A673 (cell line): ENCODE results near the gene CLDN11. TPM values are rescaled to one million over a fixed set of nuclear protein-coding genes. Genes with fewer than 3 reads are reported as not detected.

Experiments used
- BruUV-seq: library from RNA; stranded (reverse); fragments of 400-500 nt; replicated peaks from 2 replicates; lab custom pipeline; 2021; lab: Mats Ljungman, UMichigan
- CTCF ChIA-PET: fragments of 300-600 bp; sonication (Branson Sonifier 250); formaldehyde crosslinking; loops from one replicate; lab custom pipeline; 2022; ENCODE audit warnings: antibody characterized with exemption; lab: Charles Lee
- POLR2A ChIA-PET: fragments of 300-600 bp; sonication (Branson Sonifier 250); formaldehyde crosslinking; loops from one replicate; lab custom pipeline; 2022; ENCODE audit warnings: antibody characterized with exemption; ENCODE audit not compliant: low non-redundant PET; lab: Charles Lee
- DNase-seq: peaks from one replicate; pipeline ENCODE4 v3.0.0-alpha.2; 2015; ENCODE audit warnings: low spot score
- H3K27ac ChIP-seq: fragments of 200-600 bp; sonication (generic); 2 replicates; pipeline ENCODE4 v1.5.1; 2016; ENCODE audit warnings: mixed run types, low read depth, mild to moderate bottlenecking, mixed read lengths, antibody characterized with exemption, low read length; ENCODE audit not compliant: poor library complexity, severe bottlenecking
- H3K27me3 ChIP-seq: fragments of 200-600 bp; sonication (generic); replicated peaks from 2 replicates; pipeline ENCODE4 v1.6.1; 2017; ENCODE audit warnings: mixed run types, low read depth, mild to moderate bottlenecking, mixed read lengths, antibody characterized with exemption, low read length; ENCODE audit not compliant: insufficient read depth, poor library complexity
- H3K36me3 ChIP-seq: fragments of 200-600 bp; sonication (generic); 2 replicates; pipeline ENCODE4 v1.6.1; 2016; ENCODE audit warnings: mixed run types, mild to moderate bottlenecking, mixed read lengths, antibody characterized with exemption, low read length; ENCODE audit not compliant: insufficient read depth, poor library complexity, severe bottlenecking
- H3K4me1 ChIP-seq: fragments of 200-600 bp; sonication (generic); 2 replicates; pipeline ENCODE4 v1.6.1; 2017; ENCODE audit warnings: mixed run types, mild to moderate bottlenecking, mixed read lengths, antibody characterized with exemption, low read length; ENCODE audit not compliant: insufficient read depth, poor library complexity, severe bottlenecking
- H3K4me3 ChIP-seq: fragments of 200-600 bp; sonication (generic); 2 replicates; pipeline ENCODE4 v1.5.1; 2016; ENCODE audit warnings: low read depth, mixed run types, mild to moderate bottlenecking, mixed read lengths, low read length; ENCODE audit not compliant: poor library complexity, severe bottlenecking
- H3K9me3 ChIP-seq: fragments of 200-600 bp; sonication (generic); 2 replicates; pipeline ENCODE4 v1.6.1; 2016; ENCODE audit warnings: mixed run types, low read depth, mild to moderate bottlenecking, mixed read lengths, antibody characterized with exemption, low read length; ENCODE audit not compliant: poor library complexity, severe bottlenecking
- EZH2 ChIP-seq: fragments of 200-600 bp; sonication (generic); IDR thresholded peaks from 2 replicates; pipeline ENCODE4 v1.6.1; 2017; ENCODE audit warnings: borderline replicate concordance, low read depth, mild to moderate bottlenecking, mixed read lengths, antibody characterized with exemption, low read length; ENCODE audit not compliant: poor library complexity, severe bottlenecking
- intact Hi-C: fragments of 100-400 bp; cut with micrococcal nuclease; formaldehyde crosslinking; loops from one replicate; pipeline ENCODE4 v1.10.0; 2022; ENCODE audit not compliant: unreplicated experiment
- total RNA-seq: library from RNA; stranded (reverse); gene quantifications from 2 replicates; pipeline ENCODE4 v1.2.3, GENCODE V29; 2021
- TF ChIP-seq, protein P1 (sequence below): fragments of 300-800, 200-600 bp; sonication (generic); conservative IDR thresholded peaks from 2 replicates; pipeline ENCODE4 v1.5.1; 2017; ENCODE audit warnings: low read depth, mild to moderate bottlenecking, antibody characterized with exemption, low read length, moderate library complexity, mixed read lengths

Gene CLDN11
- total RNA-seq, 1 experiment from 2014 or later = not detected

DNA sequence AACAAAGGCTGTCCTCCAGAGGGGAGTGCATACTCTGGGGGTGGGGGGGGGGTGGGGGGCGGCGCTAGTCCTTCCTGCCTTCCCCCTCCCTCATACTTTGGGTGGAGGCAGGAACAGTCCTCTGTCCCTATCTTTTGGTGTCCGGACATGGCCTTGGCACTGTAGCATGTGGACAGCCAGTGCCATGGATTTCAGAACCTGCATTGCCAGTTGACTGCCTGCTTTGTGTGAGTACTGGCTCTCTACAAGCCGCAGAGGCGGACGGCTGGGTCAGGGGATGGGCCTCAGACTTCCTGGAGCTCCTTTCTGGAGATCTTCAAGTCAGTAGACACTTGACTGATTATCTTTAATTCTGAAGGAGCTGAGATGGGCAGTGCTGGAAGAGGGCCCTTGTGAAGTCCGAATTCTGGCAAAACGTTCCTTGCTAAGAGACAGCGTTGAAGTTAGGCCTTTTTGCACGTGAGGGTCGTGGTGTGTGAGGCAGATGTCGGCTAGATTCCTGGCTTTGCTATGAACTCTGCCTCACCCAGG is 2.5 kb downstream of the CLDN11 start:
- DNase-seq = no peak
- no TSS peak for BruUV-seq
- TF ChIP-seq, protein P1, sequence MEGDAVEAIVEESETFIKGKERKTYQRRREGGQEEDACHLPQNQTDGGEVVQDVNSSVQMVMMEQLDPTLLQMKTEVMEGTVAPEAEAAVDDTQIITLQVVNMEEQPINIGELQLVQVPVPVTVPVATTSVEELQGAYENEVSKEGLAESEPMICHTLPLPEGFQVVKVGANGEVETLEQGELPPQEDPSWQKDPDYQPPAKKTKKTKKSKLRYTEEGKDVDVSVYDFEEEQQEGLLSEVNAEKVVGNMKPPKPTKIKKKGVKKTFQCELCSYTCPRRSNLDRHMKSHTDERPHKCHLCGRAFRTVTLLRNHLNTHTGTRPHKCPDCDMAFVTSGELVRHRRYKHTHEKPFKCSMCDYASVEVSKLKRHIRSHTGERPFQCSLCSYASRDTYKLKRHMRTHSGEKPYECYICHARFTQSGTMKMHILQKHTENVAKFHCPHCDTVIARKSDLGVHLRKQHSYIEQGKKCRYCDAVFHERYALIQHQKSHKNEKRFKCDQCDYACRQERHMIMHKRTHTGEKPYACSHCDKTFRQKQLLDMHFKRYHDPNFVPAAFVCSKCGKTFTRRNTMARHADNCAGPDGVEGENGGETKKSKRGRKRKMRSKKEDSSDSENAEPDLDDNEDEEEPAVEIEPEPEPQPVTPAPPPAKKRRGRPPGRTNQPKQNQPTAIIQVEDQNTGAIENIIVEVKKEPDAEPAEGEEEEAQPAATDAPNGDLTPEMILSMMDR = no peak
- TF ChIP-seq EZH2 = no peak
- H3K27me3 ChIP-seq = no peaks in the 10 kb centered on the region
- ChIA-PET CTCF (no interaction called here), POLR2A (no interaction called here)
- no peaks in the 10 kb centered on the region for H3K4me1 ChIP-seq
- H3K27ac ChIP-seq = no peak overlapping the region
- intact Hi-C loops = no loop called here
- no peaks in the 10 kb centered on the region for H3K9me3 ChIP-seq
- H3K36me3 ChIP-seq = no peaks in the 10 kb centered on the region
- no peak overlapping the region for H3K4me3 ChIP-seq

DNA sequence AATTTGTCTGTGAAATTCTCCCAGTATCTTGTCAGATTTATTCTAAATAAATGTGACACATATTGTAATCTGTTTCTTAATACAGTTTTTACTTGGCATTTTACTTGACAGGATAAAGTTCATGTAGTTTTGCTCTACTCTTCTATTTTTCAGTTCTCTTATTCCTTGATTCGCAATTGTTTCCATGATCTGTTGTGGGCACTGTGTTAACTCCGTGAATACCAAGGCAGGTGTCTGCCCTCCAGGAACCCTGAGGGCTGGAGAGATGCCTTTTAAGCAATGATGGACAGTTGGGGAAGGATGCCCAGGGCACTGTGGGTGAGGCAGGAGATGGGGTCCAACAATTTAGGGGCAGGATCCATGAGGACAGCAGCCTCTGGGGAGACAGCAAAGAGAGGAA is 3.1 kb downstream of the CLDN11 start:
- intact Hi-C loops = no loop called here
- DNase-seq = no peak
- no peak for TF ChIP-seq EZH2
- TF ChIP-seq, protein P1 = no peak
- Histone ChIP-seq H3K36me3 (no peaks in the 10 kb centered on the region), H3K4me1 (no peaks in the 10 kb centered on the region), H3K27ac (no peak overlapping the region), H3K9me3 (no peaks in the 10 kb centered on the region), H3K27me3 (no peaks in the 10 kb centered on the region), H3K4me3 (no peak overlapping the region)
- BruUV-seq = no TSS peak
- POLR2A ChIA-PET = no interaction called here
- CTCF ChIA-PET = no interaction called here

DNA sequence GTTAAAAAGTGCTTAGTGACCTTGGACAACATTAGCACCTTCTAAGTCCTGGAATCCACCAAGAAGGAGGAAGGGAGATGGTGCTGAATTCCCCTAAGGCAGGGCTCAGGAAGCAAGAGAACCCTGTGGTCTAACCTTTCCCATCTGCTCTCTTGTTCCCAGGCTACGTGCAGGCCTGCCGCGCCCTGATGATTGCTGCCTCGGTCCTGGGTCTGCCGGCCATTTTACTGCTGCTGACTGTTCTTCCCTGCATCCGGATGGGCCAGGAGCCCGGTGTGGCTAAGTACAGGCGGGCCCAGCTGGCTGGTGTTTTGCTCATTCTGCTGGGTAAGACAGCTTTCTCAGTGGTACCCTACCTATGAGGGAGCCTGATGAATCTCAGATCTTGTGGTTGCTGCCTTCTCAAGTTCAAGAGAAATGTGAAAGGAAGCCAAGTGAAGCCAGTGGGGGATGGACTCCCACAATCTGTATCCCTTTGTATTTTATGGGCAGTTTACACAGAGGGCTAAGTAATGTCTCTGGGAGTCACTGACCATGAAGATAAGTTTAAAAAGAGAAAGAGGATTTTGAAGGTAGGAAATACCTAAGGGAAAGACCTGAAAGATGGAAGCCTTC is 4.4 kb downstream of the CLDN11 start:
- CTCF ChIA-PET = interaction anchor here (0.5 kb wide), 1 partner anchor 307 kb away, joined by 3 read pairs; no protein-coding TSS in a partner anchor

More for the DNA sequence above, 4.4 kb downstream of the CLDN11 start:
- DNase-seq = no peak
- Histone ChIP-seq H3K4me3 (no peak overlapping the region), H3K4me1 (no peaks in the 10 kb centered on the region), H3K27me3 (no peaks in the 10 kb centered on the region), H3K9me3 (no peaks in the 10 kb centered on the region), H3K36me3 (no peaks in the 10 kb centered on the region), H3K27ac (no peak overlapping the region)
- intact Hi-C loops = no loop called here
- no TSS peak for BruUV-seq
- POLR2A ChIA-PET = no interaction called here
- TF ChIP-seq, protein P1 = no peak
- no peak for TF ChIP-seq EZH2
